ENCODE results near the gene UBAP1L. TPM values are rescaled to one million over a fixed set of nuclear protein-coding genes. Genes with fewer than 3 reads are reported as not detected.

Gene UBAP1L
- polyA plus RNA-seq, 1 donor from 2014 or later, result 0.26 TPM

GRCh38 chr15:65068403-65068788 lies 46.6 kb downstream of the UBAP1L start:
- Mint-ChIP-seq H3K27me3 (peaks cover 25% of the 10 kb centered on the region), H3K9me3 (peaks cover 0 to 1% (median 0%) of the 10 kb centered on the region in 3 donors), H3K36me3 (no peaks in the 10 kb centered on the region), H3K4me1 (peaks cover 0 to 6% (median 0%) of the 10 kb centered on the region in 3 donors), H3K27ac (no peak overlapping the region), H3K4me3 (peak overlapping the region in 1 of 4 donors; percentile 63)

GRCh38 chr15:65067645-65068402 lies 47.2 kb downstream of the UBAP1L start, which contains the start of gene RASL12:
Gene RASL12, minus strand, starts transcription at chr15:65067991. Its CDS starts 156 bp downstream, at chr15:65067835.
- Mint-ChIP-seq H3K4me1 (peaks cover 0 to 6% (median 0%) of the 10 kb centered on the region in 3 donors), H3K27ac (no peak within 1 kb of the TSS), H3K36me3 (no peaks in the 10 kb centered on the region), H3K9me3 (peaks cover 0 to 1% (median 0%) of the 10 kb centered on the region in 3 donors), H3K4me3 (peak within 1 kb of the TSS in 1 of 4 donors; percentile 63), H3K27me3 (peaks cover 25% of the 10 kb centered on the region)

GRCh38 chr15:65067317-65067644 lies 47.7 kb downstream of the UBAP1L start:
- peaks cover 0 to under 1% (median 0%) of the 10 kb centered on the region in 3 donors for H3K9me3 Mint-ChIP-seq
- peaks cover 0 to 6% (median 0%) of the 10 kb centered on the region in 3 donors for H3K4me1 Mint-ChIP-seq
- peak overlapping the region in 1 of 4 donors; percentile 47 for H3K4me3 Mint-ChIP-seq
- H3K27me3 Mint-ChIP-seq, result peaks cover 25% of the 10 kb centered on the region
- H3K36me3 Mint-ChIP-seq, result no peaks in the 10 kb centered on the region
- no peak overlapping the region for H3K27ac Mint-ChIP-seq

- Mint-ChIP-seq H3K9me3 (no peaks in the 10 kb centered on the region), H3K27ac (no peak overlapping the region), H3K4me1 (peaks cover 0 to 5% (median 0%) of the 10 kb centered on the region in 3 donors), H3K4me3 (no peak overlapping the region), H3K27me3 (peaks cover 25% of the 10 kb centered on the region), H3K36me3 (no peaks in the 10 kb centered on the region)
Observed at GRCh38 chr15:65066635-65067316, 48.2 kb downstream of the UBAP1L start.

DNA sequence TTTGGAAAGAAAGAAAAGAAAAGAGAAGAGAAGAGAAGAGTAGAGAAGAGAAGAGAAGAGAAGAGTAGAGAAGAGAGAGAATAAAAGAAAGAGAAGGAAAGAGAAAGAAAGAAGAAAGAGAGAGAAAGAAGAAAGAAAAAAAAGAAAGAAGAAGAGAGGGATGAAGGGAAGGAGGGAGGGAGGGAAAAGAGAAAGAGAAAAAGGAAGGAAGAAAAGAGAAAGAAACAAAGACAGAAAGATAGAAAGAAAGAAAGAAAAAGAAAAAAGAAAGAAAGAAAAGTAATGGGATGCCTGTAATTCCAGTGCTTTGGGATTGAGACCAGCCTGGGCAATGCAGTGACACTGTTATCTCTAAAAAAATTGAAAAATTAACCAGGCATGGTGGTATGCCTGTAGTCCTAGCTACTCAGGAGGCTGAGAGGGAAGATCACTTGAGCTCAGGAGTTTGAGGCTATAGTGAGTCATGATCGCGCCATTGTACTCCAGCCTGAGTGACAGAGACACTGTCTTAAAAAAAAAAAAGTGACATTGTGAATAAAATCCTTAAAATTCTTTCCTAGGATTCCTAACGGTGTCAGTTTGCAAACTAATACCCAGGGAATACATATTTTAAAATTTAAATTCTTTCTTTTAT lies 48.9 kb downstream of the UBAP1L start:
- Mint-ChIP-seq H3K9me3 (no peaks in the 10 kb centered on the region), H3K27ac (no peak overlapping the region), H3K36me3 (no peaks in the 10 kb centered on the region), H3K27me3 (peaks cover 25% of the 10 kb centered on the region), H3K4me1 (peaks cover 0 to 5% (median 0%) of the 10 kb centered on the region in 3 donors), H3K4me3 (no peak overlapping the region)

DNA sequence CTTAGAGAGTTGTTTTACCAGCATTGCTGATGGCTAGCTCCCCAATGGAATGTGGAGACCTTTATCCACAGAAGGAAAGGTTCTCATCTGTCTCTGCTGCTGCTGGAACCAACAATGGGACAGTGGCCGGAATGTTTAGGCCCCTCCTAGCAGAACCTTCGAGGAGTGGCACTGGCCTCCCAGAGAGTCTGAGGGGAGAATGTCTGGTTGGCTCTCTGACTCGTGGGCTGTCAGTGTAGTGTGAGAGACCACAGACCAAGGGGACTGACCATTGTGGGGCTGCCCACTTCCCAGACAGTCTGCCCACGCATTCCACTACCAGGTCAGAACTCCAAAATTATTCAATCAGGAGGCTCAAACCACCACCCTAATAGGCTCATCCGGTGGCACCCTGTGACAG lies 52.3 kb downstream of the UBAP1L start:
- Mint-ChIP-seq H3K4me3 (no peak overlapping the region), H3K27ac (no peak overlapping the region), H3K36me3 (no peaks in the 10 kb centered on the region), H3K27me3 (peaks cover 19% of the 10 kb centered on the region), H3K4me1 (peaks cover 0 to 3% (median 0%) of the 10 kb centered on the region in 3 donors), H3K9me3 (no peaks in the 10 kb centered on the region)

- H3K27ac Mint-ChIP-seq, result no peak overlapping the region
- H3K36me3 Mint-ChIP-seq, result no peaks in the 10 kb centered on the region
- no peaks in the 10 kb centered on the region for H3K9me3 Mint-ChIP-seq
- peaks cover 15% of the 10 kb centered on the region for H3K27me3 Mint-ChIP-seq
- no peak overlapping the region for H3K4me3 Mint-ChIP-seq
- H3K4me1 Mint-ChIP-seq, result no peaks in the 10 kb centered on the region
Observed at GRCh38 chr15:65062061-65062460, 52.9 kb downstream of the UBAP1L start.

- H3K9me3 Mint-ChIP-seq, result no peaks in the 10 kb centered on the region
- H3K4me3 Mint-ChIP-seq, result no peak overlapping the region
- no peaks in the 10 kb centered on the region for H3K36me3 Mint-ChIP-seq
- H3K27ac Mint-ChIP-seq, result no peak overlapping the region
- no peaks in the 10 kb centered on the region for H3K4me1 Mint-ChIP-seq
- H3K27me3 Mint-ChIP-seq, result peaks cover 10% of the 10 kb centered on the region
Observed at GRCh38 chr15:65060641-65061397, 54.2 kb downstream of the UBAP1L start.

GRCh38 chr15:65059931-65060596 lies 54.9 kb downstream of the UBAP1L start:
- H3K9me3 Mint-ChIP-seq, result no peaks in the 10 kb centered on the region
- H3K27ac Mint-ChIP-seq, result no peak overlapping the region
- no peaks in the 10 kb centered on the region for H3K4me1 Mint-ChIP-seq

GRCh38 chr15:65059369-65059750 lies 55.6 kb downstream of the UBAP1L start:
- Mint-ChIP-seq H3K36me3 (no peaks in the 10 kb centered on the region), H3K4me1 (no peaks in the 10 kb centered on the region), H3K9me3 (no peaks in the 10 kb centered on the region), H3K4me3 (no peak overlapping the region), H3K27me3 (no peaks in the 10 kb centered on the region), H3K27ac (no peak overlapping the region)

More at GRCh38 chr15:65059931-65060596, 54.9 kb downstream of the UBAP1L start:
- Mint-ChIP-seq H3K4me3 (no peak overlapping the region), H3K36me3 (no peaks in the 10 kb centered on the region), H3K27me3 (peaks cover 5% of the 10 kb centered on the region)

- Mint-ChIP-seq H3K9me3 (no peaks in the 10 kb centered on the region), H3K4me3 (no peak overlapping the region), H3K27me3 (no peaks in the 10 kb centered on the region), H3K4me1 (no peaks in the 10 kb centered on the region), H3K27ac (no peak overlapping the region), H3K36me3 (no peaks in the 10 kb centered on the region)
Observed at GRCh38 chr15:65058394-65059368, 56.3 kb downstream of the UBAP1L start.

GRCh38 chr15:65057549-65057940 lies 57.5 kb downstream of the UBAP1L start:
- Mint-ChIP-seq H3K4me1 (no peaks in the 10 kb centered on the region), H3K4me3 (no peak overlapping the region), H3K27me3 (no peaks in the 10 kb centered on the region), H3K36me3 (no peaks in the 10 kb centered on the region), H3K9me3 (no peaks in the 10 kb centered on the region), H3K27ac (no peak overlapping the region)

DNA sequence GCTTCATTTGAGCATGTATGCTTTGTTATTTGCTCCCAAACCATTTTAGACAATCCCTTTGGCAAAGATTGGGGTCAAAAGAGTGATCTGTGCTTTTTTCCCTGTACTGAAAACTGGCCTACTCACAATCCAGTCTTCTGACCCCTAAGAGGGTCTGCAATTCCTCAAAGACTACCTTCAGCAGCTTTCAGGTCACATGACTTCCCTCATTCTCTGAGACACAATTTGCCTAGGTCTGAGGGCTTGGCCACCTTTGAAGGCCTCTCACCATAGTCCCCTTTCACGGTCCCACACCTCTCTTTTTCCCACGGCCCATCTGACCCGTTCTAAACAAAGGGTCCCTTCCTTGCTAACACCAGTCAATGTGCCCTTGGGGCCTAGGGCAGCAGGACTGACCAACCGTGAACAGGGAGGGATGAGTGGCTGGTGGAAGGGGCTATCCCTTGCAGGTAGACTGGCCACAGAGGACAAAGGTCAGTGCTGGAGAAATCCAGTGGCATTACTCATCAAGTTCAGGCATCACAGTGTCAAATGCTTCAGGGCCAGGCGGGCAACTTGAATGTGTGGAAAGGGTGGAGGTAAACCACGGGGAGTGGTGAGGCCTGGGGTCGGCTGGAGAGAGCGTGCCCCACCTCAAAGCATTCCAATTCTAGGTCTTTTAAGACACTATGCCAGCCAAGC lies 58.0 kb downstream of the UBAP1L start:
- Mint-ChIP-seq H3K27me3 (no peaks in the 10 kb centered on the region), H3K9me3 (no peaks in the 10 kb centered on the region), H3K4me1 (no peaks in the 10 kb centered on the region), H3K36me3 (no peaks in the 10 kb centered on the region), H3K4me3 (no peak overlapping the region), H3K27ac (no peak overlapping the region)
